Adipose tissue (tissue), 3 donors: Measurements from ENCODE around the gene CLDN5. TPM values are rescaled to one million over a fixed set of nuclear protein-coding genes. Genes with fewer than 3 reads are reported as not detected.

Source experiments
- H3K27ac ChIP-seq: one replicate; pipeline ENCODE4 v1.5.1; 2013; ENCODE audit warnings: low read depth, low read length
- WGBS, 3 donors: extraction: QIAGEN DNeasy Blood & Tissue Kit; methylation state at CpG; one replicate each; pipeline ENCODE4 v1.1.7; 2013; 5-methylcytosine and 5-hydroxymethylcytosine counted together
- polyA plus RNA-seq, 3 donors: library from polyadenylated mRNA; stranded (reverse); fragments of 200-250 nt; gene quantifications; one replicate each; pipeline ENCODE4 v1.2.3, GENCODE V29; 2013
- donor health status: healthy with polysubstance abuse.
- donor health status: Bipolar disorder and iron deficiency.
- donor health status: healthy.

Gene CLDN5
- polyA plus RNA-seq, 3 donors: 33.8 to 221 (median 199) TPM

DNA sequence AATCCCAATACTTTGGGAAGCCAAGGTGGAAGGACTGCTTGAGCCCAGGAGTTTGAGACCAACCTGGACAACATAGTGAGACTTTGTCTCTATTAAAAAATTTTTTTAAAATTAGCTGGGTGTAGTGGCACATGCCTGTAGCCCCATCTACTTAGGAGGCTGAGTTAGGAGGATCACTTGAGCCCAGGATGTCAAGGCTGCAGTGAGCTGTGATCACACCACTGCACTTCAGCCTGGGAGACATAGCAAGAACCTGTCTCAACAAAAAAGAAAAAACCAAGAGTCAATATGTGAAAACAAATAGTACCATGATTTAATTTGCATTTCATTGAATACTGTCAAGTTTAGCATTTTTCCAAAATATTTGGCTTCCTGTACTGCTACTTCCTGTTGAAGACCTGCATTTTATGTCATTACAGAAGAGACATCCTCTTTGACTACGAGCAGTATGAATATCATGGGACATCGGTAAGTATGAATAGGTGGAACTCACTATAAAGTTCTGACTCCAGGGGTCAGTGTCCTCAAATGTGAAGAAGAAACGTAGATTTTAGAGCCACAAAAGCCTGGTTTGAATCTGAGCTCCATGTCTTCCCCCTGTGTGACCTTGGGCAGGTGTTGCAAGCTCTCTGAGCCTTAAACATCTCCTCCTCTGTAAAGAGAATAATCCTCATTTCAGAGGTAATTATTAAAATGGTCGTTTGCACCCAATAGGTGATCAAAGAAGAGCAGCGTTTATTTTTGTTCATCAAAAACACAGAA is 28.5 kb downstream of the CLDN5 start:
- 61 to 78% (median 67%) methylated on average over 5 of the region's 5 CpGs for WGBS, 3 donors
- H3K27ac ChIP-seq: no peak overlapping the region

- WGBS, 3 donors: 93 to 97% (median 94%) methylated on average over 6 of the region's 6 CpGs
Observed at GRCh38 chr22:19494676-19495173, 29.5 kb downstream of the CLDN5 start.

DNA sequence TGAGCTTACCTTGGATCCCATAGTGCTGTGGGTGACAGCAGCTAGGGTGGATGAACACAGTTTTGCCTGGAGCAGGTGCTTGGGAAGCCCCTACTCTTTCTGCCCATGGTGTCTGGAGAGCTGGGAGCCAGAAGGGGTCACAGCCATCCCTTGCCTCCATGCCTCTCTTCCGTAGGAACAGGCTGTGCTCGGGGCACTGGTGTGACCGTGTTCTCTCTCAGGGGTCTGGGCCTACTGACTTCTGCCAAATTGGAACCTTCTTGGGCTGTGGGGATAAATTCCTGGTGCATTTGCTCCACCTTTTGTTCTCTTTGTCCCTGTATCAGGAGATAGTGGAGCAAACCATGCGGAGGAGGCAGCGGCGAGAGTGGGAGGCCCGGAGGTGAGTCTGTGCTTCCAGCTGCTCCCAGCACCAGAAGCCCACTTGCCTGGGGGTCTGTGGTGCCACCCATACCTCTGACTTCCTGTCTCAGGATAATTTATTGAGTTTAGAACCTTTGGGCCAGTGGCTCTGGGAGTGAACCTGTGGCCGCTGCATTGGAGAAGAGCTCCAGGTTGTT is 30.1 kb downstream of the CLDN5 start:
- H3K27ac ChIP-seq: no peak overlapping the region

More at GRCh38 chr22:19494676-19495173, 29.5 kb downstream of the CLDN5 start:
- H3K27ac ChIP-seq: no peak overlapping the region

GRCh38 chr22:19492504-19493174 is 31.6 kb downstream of the CLDN5 start:
- 89 to 94% (median 91%) methylated on average over 6 of the region's 6 CpGs for WGBS, 3 donors
- no peak overlapping the region for H3K27ac ChIP-seq

More for the DNA sequence above, 30.1 kb downstream of the CLDN5 start:
- 96 to 98% (median 97%) methylated on average over 8 of the region's 8 CpGs for WGBS, 3 donors

DNA sequence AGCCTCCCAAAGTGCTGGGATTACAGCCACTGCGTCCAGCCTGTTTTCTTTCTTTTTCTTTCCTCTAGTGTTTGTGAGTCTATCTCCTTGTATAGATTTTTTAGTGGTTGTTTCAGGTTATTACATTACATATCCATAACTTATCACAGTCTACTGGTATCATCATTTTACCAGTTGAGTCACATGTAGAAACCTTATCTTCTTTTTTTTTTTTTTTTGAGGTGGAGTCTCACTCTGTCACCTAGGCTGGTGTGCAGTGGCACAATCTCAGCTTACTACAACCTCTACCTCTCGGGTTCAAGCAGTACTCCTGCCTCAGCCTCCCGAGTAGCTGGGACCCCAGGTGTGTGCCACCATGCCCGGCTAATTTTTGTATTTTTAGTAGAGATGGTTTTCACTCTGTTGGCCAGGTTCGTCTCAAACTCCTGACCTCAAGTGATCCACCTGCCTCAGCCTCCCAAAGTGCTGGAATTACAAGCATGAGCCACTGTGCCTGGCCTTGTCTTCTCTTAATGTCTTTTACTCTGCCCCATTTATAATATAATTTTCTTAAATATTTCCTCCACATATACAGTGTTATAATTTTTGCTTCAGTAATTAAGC is 33.5 kb downstream of the CLDN5 start:
- WGBS, 3 donors: 93 to 98% (median 95%) methylated on average over 5 of the region's 5 CpGs
- H3K27ac ChIP-seq: no peak overlapping the region

DNA sequence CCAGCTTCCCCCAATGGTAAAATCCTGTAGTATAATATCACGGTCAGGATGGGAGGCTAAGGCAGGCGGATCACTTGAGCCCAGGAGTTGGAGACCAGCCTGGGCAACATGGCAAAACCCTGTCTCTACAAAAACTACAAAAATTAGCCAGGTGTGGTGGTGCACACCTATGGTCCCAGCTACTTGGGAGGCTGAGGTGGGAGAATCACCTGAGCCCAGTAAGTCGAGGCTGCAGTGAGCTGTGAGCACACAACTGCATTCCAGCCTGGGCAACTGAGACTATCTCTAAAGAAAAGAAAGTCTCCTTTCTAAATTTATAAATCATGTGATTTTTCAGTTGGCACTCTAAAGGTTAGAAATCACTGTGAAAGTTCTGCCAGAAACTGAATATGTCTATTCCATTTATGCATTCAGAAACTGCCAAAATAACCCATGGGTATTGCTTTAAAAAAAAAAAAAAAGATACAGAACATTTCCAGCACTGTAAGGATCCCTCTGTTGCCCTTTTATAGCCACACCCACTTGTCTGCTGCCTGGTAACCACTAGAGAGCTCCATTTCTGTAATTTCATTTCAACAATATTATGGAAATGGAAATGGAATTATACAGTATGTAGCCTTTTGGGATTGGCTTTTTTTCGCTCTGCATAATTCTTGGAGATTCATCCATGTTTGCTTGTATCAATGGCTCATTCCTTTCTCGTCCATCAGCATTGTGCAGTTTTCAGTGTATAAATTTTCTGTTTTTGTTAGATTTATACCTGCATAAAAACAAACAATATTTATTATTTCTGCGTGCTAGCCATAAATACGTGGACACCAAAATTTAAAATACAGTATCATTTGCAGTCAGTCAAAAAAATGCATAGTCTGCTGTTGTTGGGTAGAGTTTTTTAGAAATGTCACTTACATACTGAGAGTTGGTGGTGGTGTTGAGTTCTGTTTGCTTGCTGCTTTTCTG is 35.0 kb downstream of the CLDN5 start:
- 85 to 89% (median 86%) methylated on average over 7 of the region's 7 CpGs for WGBS, 3 donors
- H3K27ac ChIP-seq: no peak overlapping the region

DNA sequence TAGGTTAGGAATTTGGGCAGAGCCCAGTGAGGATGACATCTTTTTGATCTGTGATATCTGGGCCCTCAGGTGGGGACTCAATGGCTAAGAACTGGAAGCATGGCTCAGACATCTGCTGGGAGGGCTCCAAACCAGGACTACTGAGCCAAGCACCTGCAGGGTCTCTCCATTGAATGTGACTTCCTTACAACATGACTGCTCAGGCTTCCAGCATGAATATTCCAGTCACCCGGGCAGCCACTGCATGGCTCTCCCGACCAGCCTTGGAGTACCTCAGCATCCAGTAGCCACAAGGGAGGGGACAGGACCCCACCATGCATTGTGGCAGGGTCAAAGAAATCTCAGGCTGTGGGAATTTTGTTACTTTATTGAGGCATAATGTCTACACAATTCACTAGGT is 35.9 kb downstream of the CLDN5 start:
- H3K27ac ChIP-seq: no peak overlapping the region
- 92 to 97% (median 96%) methylated on average over 2 of the region's 2 CpGs for WGBS, 3 donors

DNA sequence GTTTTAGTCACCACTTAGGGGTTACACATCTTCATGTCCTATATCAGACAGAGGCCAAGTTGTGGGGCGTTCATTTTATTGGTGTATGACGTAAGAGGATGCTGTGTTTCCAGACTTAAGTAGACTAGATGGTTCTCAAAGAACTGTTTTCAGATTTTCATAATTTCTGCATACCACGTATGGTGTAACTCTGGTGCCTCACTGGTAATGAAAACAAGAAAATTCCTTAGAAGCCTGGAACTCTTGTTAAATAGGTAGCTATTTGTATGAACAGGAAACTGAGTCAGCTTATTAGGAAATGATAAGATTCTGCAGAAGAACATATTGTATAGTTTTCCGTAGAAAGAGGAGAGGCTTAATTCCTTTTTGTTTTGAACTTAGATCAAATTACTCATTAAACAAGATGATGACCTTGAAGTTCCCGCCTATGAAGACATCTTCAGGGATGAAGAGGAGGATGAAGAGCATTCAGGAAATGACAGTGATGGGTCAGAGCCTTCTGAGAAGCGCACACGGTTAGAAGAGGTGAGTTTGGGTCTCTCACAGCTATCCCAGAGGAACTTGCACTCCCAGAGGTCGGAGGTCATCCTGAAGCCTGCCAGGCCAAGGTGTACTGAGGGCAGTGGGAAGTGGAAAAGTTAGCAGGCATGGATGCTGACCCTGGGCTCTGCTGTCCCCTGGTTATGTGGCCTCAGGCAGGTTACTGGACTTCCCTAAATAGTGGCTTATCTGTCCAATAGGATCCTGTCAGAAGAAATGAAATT is 40.5 kb downstream of the CLDN5 start:
- no peak overlapping the region for H3K27ac ChIP-seq
- 77 to 81% (median 79%) methylated on average over 8 of the region's 8 CpGs for WGBS, 3 donors

DNA sequence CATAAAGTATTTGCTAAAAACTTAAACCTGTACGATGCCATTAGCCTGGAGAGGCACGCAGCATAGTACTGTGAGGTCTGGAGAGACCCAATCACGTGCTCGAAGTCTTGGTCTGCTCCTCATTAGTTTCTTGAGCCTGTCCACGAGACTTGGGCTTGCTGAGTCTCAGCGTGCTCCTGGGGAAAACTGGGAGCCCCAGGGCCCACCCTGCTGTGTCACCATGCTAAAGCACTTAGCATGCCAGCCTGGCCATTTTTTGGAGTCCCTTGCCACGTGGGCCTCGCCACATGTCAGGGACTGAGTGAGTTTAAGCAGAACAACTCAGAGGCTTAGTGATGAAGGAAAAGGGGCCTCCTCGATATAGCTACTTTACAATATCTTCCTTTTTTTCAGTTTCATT is 41.9 kb downstream of the CLDN5 start:
- 92 to 94% (median 93%) methylated on average over 9 of the region's 9 CpGs for WGBS, 3 donors
- no peak overlapping the region for H3K27ac ChIP-seq

GRCh38 chr22:19480789-19481188 is 43.4 kb downstream of the CLDN5 start:
- H3K27ac ChIP-seq: no peak overlapping the region
- 64 to 74% (median 66%) methylated on average over 10 of the region's 10 CpGs for WGBS, 3 donors

GRCh38 chr22:19480173-19480568 is 44.0 kb downstream of the CLDN5 start:
- WGBS, 3 donors: 0 to 1% (median 1%) methylated on average over 15 of the region's 15 CpGs
- H3K27ac ChIP-seq: no peak overlapping the region

GRCh38 chr22:19479355-19480172 is 44.6 kb downstream of the CLDN5 start, which contains the start of gene CDC45:
TSS of gene CDC45 (plus strand) at chr22:19479920. CDS start at chr22:19479969, 49 bp downstream.
- WGBS, 3 donors: 0 to 1% (median 0%) methylated on average over 49 to 50 of the region's 50 CpGs
- peak within 1 kb of the TSS; percentile 98 for H3K27ac ChIP-seq

DNA sequence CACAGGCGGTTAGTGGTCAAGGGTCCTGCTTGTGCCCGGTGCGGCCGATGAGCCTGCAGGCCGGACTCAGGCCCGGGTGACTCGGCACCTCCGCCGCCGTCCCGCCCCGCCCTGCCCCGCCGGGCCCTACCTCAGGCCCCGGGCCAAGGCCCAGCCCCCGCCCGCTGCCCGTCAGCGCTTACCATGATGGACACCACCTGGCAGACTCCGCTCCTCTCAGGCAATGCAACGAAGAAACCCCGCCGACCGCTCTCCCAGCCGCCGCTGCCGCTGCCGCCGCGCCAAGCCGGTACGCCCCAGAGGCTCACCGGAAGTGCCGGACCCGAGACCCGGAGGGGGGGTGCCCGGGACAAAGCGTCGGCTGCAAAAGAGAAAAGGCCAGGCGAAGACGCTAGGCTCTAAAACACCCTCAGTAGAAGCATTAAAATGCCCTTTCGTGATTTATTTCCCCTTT is 45.3 kb downstream of the CLDN5 start, which contains the start of gene UFD1:
Gene UFD1 (minus strand): TSS at position 293 of the 454 bp plus-strand sequence. CDS start 108 bp downstream, at position 185.
- 0 to 1% (median 0%) methylated on average over 38 to 42 of the region's 42 CpGs for WGBS, 3 donors
- H3K27ac ChIP-seq: peak within 1 kb of the TSS; percentile 98

DNA sequence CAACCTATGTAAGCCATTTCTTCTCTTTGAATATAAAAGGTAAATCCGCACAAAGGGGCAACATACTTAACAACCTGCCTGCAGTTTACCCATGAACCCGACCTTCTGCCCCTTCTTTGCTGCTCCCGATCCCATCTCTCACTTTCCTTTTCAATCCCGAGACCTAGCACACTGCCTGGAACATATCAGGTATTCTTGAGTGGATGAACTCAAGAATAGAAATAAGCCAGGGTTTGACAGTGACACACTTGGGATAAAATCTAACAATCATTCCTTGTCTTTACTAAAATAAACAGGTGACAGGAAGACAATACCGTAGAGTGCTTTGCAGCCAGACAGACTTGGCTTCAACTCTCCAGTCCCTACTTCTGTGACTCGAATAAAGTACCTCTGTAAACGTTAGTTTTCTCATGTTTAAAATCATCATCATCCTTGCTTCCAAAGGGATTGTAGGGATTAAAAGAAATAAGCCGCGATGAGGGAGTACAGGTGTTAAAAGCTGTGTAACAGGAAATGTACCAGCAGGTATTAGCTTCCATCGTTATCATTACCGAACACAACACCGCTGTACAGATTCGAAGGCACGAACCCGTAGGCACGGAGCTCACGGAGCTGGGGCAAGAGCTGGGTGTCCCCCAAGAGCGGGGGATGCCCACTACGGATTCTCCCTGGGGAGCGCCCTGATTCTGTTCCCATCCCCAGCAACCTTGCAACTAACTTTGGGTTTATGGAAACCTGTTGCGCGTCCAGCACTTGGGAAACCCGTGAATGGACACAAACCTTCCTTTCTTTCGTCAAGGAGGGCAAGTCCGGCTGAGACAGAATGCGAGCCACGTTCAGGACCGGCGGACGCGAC is 45.9 kb downstream of the CLDN5 start:
- no peak overlapping the region for H3K27ac ChIP-seq
- WGBS, 3 donors: 1 to 2% (median 1%) methylated on average over 30 to 31 of the region's 31 CpGs

GRCh38 chr22:19477321-19478044 is 46.7 kb downstream of the CLDN5 start:
- H3K27ac ChIP-seq: no peak overlapping the region
- WGBS, 3 donors: 19 to 26% (median 22%) methylated on average over 5 of the region's 5 CpGs
